Measurements from ENCODE around the gene SETDB1.
A peak's percentile ranks its signal among the peaks of the same experiment; 100 is the strongest.

The SETDB1 gene

GRCh38 chr1:150970808-150971582, 44.8 kb downstream of the SETDB1 start:
- Histone ChIP-seq H3K9me3 (ENCODE audit: control insufficient read depth, insufficient read depth, low read depth, low read length) (no peaks in the 10 kb centered on the region), H3K27ac (ENCODE audit: extremely low read depth, low read depth, low read length) (no peak overlapping the region), H3K36me3 (ENCODE audit: control insufficient read depth in 2 of 2, insufficient read depth in 1 of 2, low read length in 2 of 2) (peaks cover 6 to 36% of the 10 kb centered on the region in 2 experiments; a peak in 2 of 3 replicates), H3K4me1 (ENCODE audit: control insufficient read depth, insufficient read depth, low read length) (peaks cover 19% of the 10 kb centered on the region), H3K4me3 (ENCODE audit: low read depth, low read length) (no peak overlapping the region)
- CTCF ChIA-PET, result interaction anchor here (0.6 to 2.4 kb wide), 6 partner anchors 8 to 45 kb away, joined by 3 to 10 read pairs (median 4); partner anchors contain the start of genes ANXA9 and SETDB1
- POLR2A ChIA-PET, result interaction anchor here (0.6 to 1.1 kb wide), 5 partner anchors 10 to 392 kb away, joined by 3 to 5 read pairs (median 4); partner anchors contain the start of genes MCL1 and VPS72
- TF ChIP-seq ZNF707 (tag by site-specific recombination; IDR thresholded peaks at IDR 0.05), result peak; percentile 48; the same call in 1 of the 2 replicates
- TF ChIP-seq ZNF366 (tag by site-specific recombination; conservative IDR thresholded peaks at IDR 0.05), result no peak
- TF ChIP-seq ZNF157 (tag by site-specific recombination; IDR thresholded peaks at IDR 0.05), result no peak
- TF ChIP-seq PATZ1 (tag by site-specific recombination; IDR thresholded peaks at IDR 0.05), result peak; percentile 12; the same call in 1 of the 2 replicates
- TF ChIP-seq ZNF341 (tag by site-specific recombination; IDR thresholded peaks at IDR 0.05; ENCODE audit: low read depth), result peak; percentile 72
- 0 out of 2 replicates have a peak, but pooled peaks have one; percentile 26 for TF ChIP-seq PRDM4 (tag by site-specific recombination; IDR thresholded peaks at IDR 0.05)
- TF ChIP-seq ZNF600 (tag by site-specific recombination; IDR thresholded peaks at IDR 0.05), result peak; percentile 95
- no peak for TF ChIP-seq ZNF791 (tag by site-specific recombination; IDR thresholded peaks at IDR 0.05)
- peak; percentile 86 for TF ChIP-seq PRDM10 (tag by site-specific recombination; IDR thresholded peaks at IDR 0.05)
- peak; percentile 86 for TF ChIP-seq PRDM1 (tag by site-specific recombination; IDR thresholded peaks at IDR 0.05)
- 0 out of 2 replicates have a peak, but pooled peaks have one; percentile 32 for TF ChIP-seq TCF7L2 (IDR thresholded peaks at IDR 0.05; ENCODE audit: borderline replicate concordance, low read depth, low read length)
- no peak for TF ChIP-seq ZNF623 (tag by site-specific recombination; IDR thresholded peaks at IDR 0.05)
- TF ChIP-seq EGR2 (tag by site-specific recombination; IDR thresholded peaks at IDR 0.05; ENCODE audit: low read depth), result peak; percentile 25; the same call in 1 of the 2 replicates
- TF ChIP-seq ZNF398 (tag by site-specific recombination; IDR thresholded peaks at IDR 0.05), result peak; percentile 45
- TF ChIP-seq ZFHX2 (tag by site-specific recombination; conservative IDR thresholded peaks at IDR 0.05), result 0 out of 2 replicates have a peak, but pooled peaks have one; percentile 11
- TF ChIP-seq ZNF354C (tag by site-specific recombination; IDR thresholded peaks at IDR 0.05; ENCODE audit: borderline replicate concordance, low read depth), result no peak
- TF ChIP-seq ZNF629 (tag by site-specific recombination; IDR thresholded peaks at IDR 0.05), result no peak

Data from HEK293 (cell line).